Measurements from ENCODE around the gene PIK3C3.

Gene PIK3C3

GRCh38 chr18:42080340-42080739 lies 125.3 kb downstream of the PIK3C3 start:
- H3K27me3 ChIP-seq (ENCODE audit: insufficient read depth, poor library complexity, severe bottlenecking): no peaks in the 10 kb centered on the region
- no peak for TF ChIP-seq CTCF (IDR thresholded peaks at IDR 0.05; ENCODE audit: poor library complexity, severe bottlenecking)
- H3K4me1 ChIP-seq (ENCODE audit: insufficient read depth, poor library complexity, severe bottlenecking): no peaks in the 10 kb centered on the region
- no peak overlapping the region for H3K4me3 ChIP-seq (ENCODE audit: severe bottlenecking)
- H3K36me3 ChIP-seq (ENCODE audit: low read depth): peaks cover 30% of the 10 kb centered on the region
- no peak overlapping the region for H3K27ac ChIP-seq (ENCODE audit: poor library complexity, severe bottlenecking)
- DNase-seq (ENCODE audit: low spot score): no peak
- no peak for ATAC-seq (ENCODE audit: low read depth)
- no peaks in the 10 kb centered on the region for H3K9me3 ChIP-seq (ENCODE audit: severe bottlenecking)

GRCh38 chr18:42082415-42083234 lies 127.6 kb downstream of the PIK3C3 start:
- H3K4me1 ChIP-seq (ENCODE audit: insufficient read depth, poor library complexity, severe bottlenecking): no peaks in the 10 kb centered on the region
- ATAC-seq (ENCODE audit: low read depth) (no peak), DNase-seq (ENCODE audit: low spot score) (no peak)
- no peaks in the 10 kb centered on the region for H3K9me3 ChIP-seq (ENCODE audit: severe bottlenecking)
- TF ChIP-seq CTCF (IDR thresholded peaks at IDR 0.05; ENCODE audit: poor library complexity, severe bottlenecking): no peak
- peaks cover 18% of the 10 kb centered on the region for H3K36me3 ChIP-seq (ENCODE audit: low read depth)
- H3K4me3 ChIP-seq (ENCODE audit: severe bottlenecking): no peak overlapping the region
- H3K27ac ChIP-seq (ENCODE audit: poor library complexity, severe bottlenecking): no peak overlapping the region
- no peaks in the 10 kb centered on the region for H3K27me3 ChIP-seq (ENCODE audit: insufficient read depth, poor library complexity, severe bottlenecking)

- H3K36me3 ChIP-seq (ENCODE audit: low read depth): peaks cover 5% of the 10 kb centered on the region; the same call in 1 of the 2 replicates
- no peak for DNase-seq (ENCODE audit: low spot score)
- no peaks in the 10 kb centered on the region for H3K9me3 ChIP-seq (ENCODE audit: severe bottlenecking)
- TF ChIP-seq CTCF (IDR thresholded peaks at IDR 0.05; ENCODE audit: poor library complexity, severe bottlenecking): no peak
- H3K4me3 ChIP-seq (ENCODE audit: severe bottlenecking): no peak overlapping the region
- H3K27ac ChIP-seq (ENCODE audit: poor library complexity, severe bottlenecking): no peak overlapping the region
- no peaks in the 10 kb centered on the region for H3K4me1 ChIP-seq (ENCODE audit: insufficient read depth, poor library complexity, severe bottlenecking)
- no peak for ATAC-seq (ENCODE audit: low read depth)
- no peaks in the 10 kb centered on the region for H3K27me3 ChIP-seq (ENCODE audit: insufficient read depth, poor library complexity, severe bottlenecking)
Measured at GRCh38 chr18:42086288-42086687, 131.3 kb downstream of the PIK3C3 start.

GRCh38 chr18:42087235-42087634 lies 132.2 kb downstream of the PIK3C3 start:
- TF ChIP-seq CTCF (IDR thresholded peaks at IDR 0.05; ENCODE audit: poor library complexity, severe bottlenecking): no peak
- Histone ChIP-seq H3K4me3 (ENCODE audit: severe bottlenecking) (no peak overlapping the region), H3K27me3 (ENCODE audit: insufficient read depth, poor library complexity, severe bottlenecking) (no peaks in the 10 kb centered on the region), H3K27ac (ENCODE audit: poor library complexity, severe bottlenecking) (no peak overlapping the region), H3K36me3 (ENCODE audit: low read depth) (no peaks in the 10 kb centered on the region), H3K4me1 (ENCODE audit: insufficient read depth, poor library complexity, severe bottlenecking) (no peaks in the 10 kb centered on the region), H3K9me3 (ENCODE audit: severe bottlenecking) (no peaks in the 10 kb centered on the region)
- DNase-seq (ENCODE audit: low spot score): no peak
- ATAC-seq (ENCODE audit: low read depth): no peak

- Histone ChIP-seq H3K36me3 (ENCODE audit: low read depth) (no peaks in the 10 kb centered on the region), H3K9me3 (ENCODE audit: severe bottlenecking) (no peaks in the 10 kb centered on the region)
Measured at GRCh38 chr18:42087876-42088275, 132.8 kb downstream of the PIK3C3 start.

More at GRCh38 chr18:42087876-42088275, 132.8 kb downstream of the PIK3C3 start:
- Histone ChIP-seq H3K4me3 (ENCODE audit: severe bottlenecking) (no peak overlapping the region), H3K27me3 (ENCODE audit: insufficient read depth, poor library complexity, severe bottlenecking) (no peaks in the 10 kb centered on the region), H3K27ac (ENCODE audit: poor library complexity, severe bottlenecking) (no peak overlapping the region), H3K4me1 (ENCODE audit: insufficient read depth, poor library complexity, severe bottlenecking) (no peaks in the 10 kb centered on the region)
- ATAC-seq (ENCODE audit: low read depth) (no peak), DNase-seq (ENCODE audit: low spot score) (no peak)
- no peak for TF ChIP-seq CTCF (IDR thresholded peaks at IDR 0.05; ENCODE audit: poor library complexity, severe bottlenecking)

Data from RWPE2 (cell line).